HepG2 (cell line): ENCODE data around the gene CEP97. TPM values are rescaled to one million over a fixed set of nuclear protein-coding genes. Genes with fewer than 3 reads are reported as not detected.

Source experiments
- ATAC-seq: fragments of 200-7000 bp; cut with Tn5 transposase; 3 replicates; pipeline ENCODE4 v1.9.1; 2020; ENCODE audit warnings: mild to moderate bottlenecking, moderate library complexity
- BruUV-seq: library from RNA; stranded (reverse); fragments of 400-500 nt; replicated peaks from 2 replicates; lab custom pipeline; 2021; lab: Mats Ljungman, UMichigan
- CTCF ChIA-PET: fragments of 300-600 bp; formaldehyde crosslinking; extraction: SDS; loops from one replicate; lab custom pipeline; 2021; ENCODE audit warnings: low total read pairs, inconsistent platforms, low intra/inter-chr PET ratio; lab: Yijun Ruan, JAX
- POLR2A ChIA-PET: fragments of 350-600 bp; sonication (Branson Sonifier 250); formaldehyde crosslinking; loops from one replicate; lab custom pipeline; 2020; ENCODE audit warnings: antibody characterized with exemption, inconsistent platforms; lab: Yijun Ruan, JAX
- DNase-seq: peaks from one replicate; pipeline ENCODE4 v3.0.0-alpha.2; 2015; ENCODE audit warnings: low spot score
- FAIRE-seq: peaks from 3 replicates; lab custom pipeline; 2011; peaks lifted over from hg19 to GRCh38; lab: Jason Lieb, UNC
- H2AFZ ChIP-seq: one replicate; pipeline ENCODE4 v1.6.1; 2011; ENCODE audit warnings: low read length, inconsistent platforms
- H3K27ac ChIP-seq: fragments of 300-600 bp; 3 replicates; pipeline ENCODE4 v1.8.0; 2011; ENCODE audit warnings: mixed run types, mild to moderate bottlenecking, mixed read lengths, low read length, inconsistent platforms; ENCODE audit not compliant: insufficient read depth; ENCODE audit errors: extremely low read length
- H3K27me3 ChIP-seq, 2 experiments: fragments of 200-600 bp in 1 of 2; 2 replicates in 1 of 2; 3 replicates in 1 of 2; pipeline versions ENCODE4 v1.6.0 to v1.8.0; 2011; ENCODE audit warnings: low read length in 2 of 2, mild to moderate bottlenecking in 2 of 2, moderate library complexity in 2 of 2, inconsistent platforms in 1 of 2; ENCODE audit not compliant: insufficient read depth in 2 of 2, control insufficient read depth in 1 of 2
- H3K36me3 ChIP-seq, 2 experiments: fragments of 200-600 bp in 1 of 2; replicated peaks in 1 of 2; 2 replicates in 1 of 2; 3 replicates in 1 of 2; pipeline versions ENCODE4 v1.5.1 to v1.8.0; 2011; ENCODE audit warnings: low read length in 2 of 2, inconsistent platforms in 1 of 2; ENCODE audit not compliant: insufficient read depth in 2 of 2, control insufficient read depth in 1 of 2
- H3K4me1 ChIP-seq: 2 replicates; pipeline ENCODE4 v1.5.1; 2012; ENCODE audit warnings: low read length, inconsistent platforms; ENCODE audit not compliant: insufficient read depth
- H3K4me2 ChIP-seq: 2 replicates; pipeline ENCODE4 v1.6.0; 2011; ENCODE audit warnings: low read depth, low read length, inconsistent platforms
- H3K4me3 ChIP-seq, 3 experiments: fragments of 200-600 bp in 1 of 3; sonication (generic), shearing (Covaris generic) in 1 of 3; replicated peaks in 1 of 3; 2 replicates each; pipeline ENCODE4 v1.5.1; 2011 to 2016; ENCODE audit warnings: low read length in 3 of 3, inconsistent platforms in 2 of 3, low read depth in 2 of 3, mild to moderate bottlenecking in 2 of 3, control low read depth in 1 of 3, mixed read lengths in 1 of 3; ENCODE audit not compliant: insufficient read depth in 1 of 3
- H3K79me2 ChIP-seq: one replicate; pipeline ENCODE4 v1.6.1; 2011; ENCODE audit warnings: low read length, inconsistent platforms; ENCODE audit not compliant: insufficient read depth
- H3K9ac ChIP-seq: 2 replicates; pipeline ENCODE4 v1.6.0; 2011; ENCODE audit warnings: mild to moderate bottlenecking, low read depth, low read length, inconsistent platforms; ENCODE audit not compliant: insufficient read depth
- H3K9me3 ChIP-seq: 2 replicates; pipeline ENCODE4 v1.5.1; 2012; ENCODE audit warnings: mild to moderate bottlenecking, low read length
- H4K20me1 ChIP-seq: 2 replicates; pipeline ENCODE4 v1.6.0; 2011; ENCODE audit warnings: inconsistent platforms, mild to moderate bottlenecking, low read length, moderate library complexity; ENCODE audit not compliant: insufficient read depth
- BCL3 ChIP-seq: sonication (generic); formaldehyde crosslinking; IDR thresholded peaks from 2 replicates; pipeline ENCODE4 v1.5.1; 2020; ENCODE audit warnings: mild to moderate bottlenecking, missing genetic modification reagents, moderate library complexity
- CEBPZ ChIP-seq: IDR thresholded peaks from 2 replicates; pipeline ENCODE4 v1.6.1; 2012; ENCODE audit warnings: low read length, improper control_type of control experiment
- GZF1 ChIP-seq: sonication (generic); formaldehyde crosslinking; IDR thresholded peaks from 2 replicates; pipeline ENCODE4 v1.5.1; 2020; ENCODE audit warnings: mild to moderate bottlenecking, missing genetic modification reagents
- THYN1 ChIP-seq: sonication (generic); formaldehyde crosslinking; IDR thresholded peaks from 2 replicates; pipeline ENCODE4 v1.8.1; 2023; ENCODE audit warnings: low read depth, mild to moderate bottlenecking, moderate library complexity, missing genetic modification reagents, borderline replicate concordance
- ZFP1 ChIP-seq: IDR thresholded peaks from 2 replicates; pipeline ENCODE4 v1.6.1; 2016
- ZNF205 ChIP-seq: IDR thresholded peaks from 2 replicates; pipeline ENCODE4 v1.6.1; 2018; ENCODE audit warnings: missing biosample characterization, missing genetic modification reagents
- ZSCAN12 ChIP-seq: sonication (generic); formaldehyde crosslinking; IDR thresholded peaks from 2 replicates; pipeline ENCODE4 v1.9.0; 2021; ENCODE audit warnings: mild to moderate bottlenecking, missing genetic modification reagents
- WGBS: methylation state at CpG from one replicate; pipeline ENCODE4 v1.1.6; 2017; ENCODE audit warnings: low lambda C conversion rate; 5-methylcytosine and 5-hydroxymethylcytosine counted together
- in situ Hi-C: cut with HindIII; loops from 2 replicates; pipeline ENCODE4 v1.10.0; 2017; ENCODE audit warnings: low pct_unique_long_range_greater_than_20kb; ENCODE audit not compliant: extremely low pct_ligation_motif_present
- intact Hi-C: fragments of 100-400 bp; cut with micrococcal nuclease; formaldehyde crosslinking; loops from one replicate; pipeline ENCODE4 v1.10.0; 2022; ENCODE audit not compliant: unreplicated experiment
- polyA plus RNA-seq, 8 experiments: library from polyadenylated mRNA; depleted of rRNA in 3 of 8; stranded (reverse) in 7 of 8; unstranded in 1 of 8; fragments of >200 nt; fragmentation: Illumina TruSeq in 4 of 8; extraction: Trizol in 4 of 8; gene quantifications; 2 replicates each; pipeline versions ENCODE4 v1.2.1 to v1.2.3, GENCODE V29; 2011 to 2016; ENCODE audit warnings: low read depth in 4 of 8, missing spikeins in 1 of 8, mixed read lengths in 1 of 8; ENCODE audit not compliant: insufficient read depth in 1 of 8
- total RNA-seq, 5 experiments: library from RNA; depleted of rRNA; stranded (reverse); fragments of >200 nt; fragmentation: Illumina TruSeq; extraction: Trizol; gene quantifications; 2 replicates each; pipeline ENCODE4 v1.2.3, GENCODE V29; 2016; ENCODE audit warnings: low read depth in 1 of 5
- TF ChIP-seq, protein P1 (sequence below): sonication (generic); formaldehyde crosslinking; IDR thresholded peaks from 2 replicates; pipeline ENCODE4 v1.4.0; 2020; ENCODE audit warnings: missing genetic modification reagents
- TF ChIP-seq, protein P2 (sequence below): sonication (generic); formaldehyde crosslinking; IDR thresholded peaks from 2 replicates; pipeline ENCODE4 v1.4.0; 2020; ENCODE audit warnings: missing genetic modification reagents, borderline replicate concordance

Gene CEP97
- total and polyA plus RNA-seq, 2 of the 13 experiments (the other 11 are each of a cell fraction or from before 2014, with no cell fraction given), result 0.99 to 6.5 TPM

GRCh38 chr3:101735833-101736232, 11.4 kb downstream of the CEP97 start:
- Histone ChIP-seq H4K20me1 (no peaks in the 10 kb centered on the region), H3K36me3 (peaks cover 2 to 31% of the 10 kb centered on the region in 2 experiments; a peak in 4 of 5 replicates), H3K27me3 (no peaks in the 10 kb centered on the region), H3K4me3 (no peak overlapping the region), H3K9ac (no peak overlapping the region), H2AFZ (no peak overlapping the region), H3K79me2 (no peaks in the 10 kb centered on the region), H3K4me2 (no peak overlapping the region), H3K9me3 (no peaks in the 10 kb centered on the region), H3K4me1 (no peaks in the 10 kb centered on the region), H3K27ac (no peak overlapping the region)
- TF ChIP-seq BCL3 (CRISPR knock-in tag) (no peak), CEBPZ (no peak), ZNF205 (no peak), THYN1 (CRISPR knock-in tag) (no peak), ZFP1 (CRISPR knock-in tag) (no peak), ZSCAN12 (no peak), GZF1 (CRISPR knock-in tag) (no peak)
- TF ChIP-seq, protein P1, sequence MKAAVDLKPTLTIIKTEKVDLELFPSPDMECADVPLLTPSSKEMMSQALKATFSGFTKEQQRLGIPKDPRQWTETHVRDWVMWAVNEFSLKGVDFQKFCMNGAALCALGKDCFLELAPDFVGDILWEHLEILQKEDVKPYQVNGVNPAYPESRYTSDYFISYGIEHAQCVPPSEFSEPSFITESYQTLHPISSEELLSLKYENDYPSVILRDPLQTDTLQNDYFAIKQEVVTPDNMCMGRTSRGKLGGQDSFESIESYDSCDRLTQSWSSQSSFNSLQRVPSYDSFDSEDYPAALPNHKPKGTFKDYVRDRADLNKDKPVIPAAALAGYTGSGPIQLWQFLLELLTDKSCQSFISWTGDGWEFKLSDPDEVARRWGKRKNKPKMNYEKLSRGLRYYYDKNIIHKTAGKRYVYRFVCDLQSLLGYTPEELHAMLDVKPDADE, result no peak
- TF ChIP-seq, protein P2, sequence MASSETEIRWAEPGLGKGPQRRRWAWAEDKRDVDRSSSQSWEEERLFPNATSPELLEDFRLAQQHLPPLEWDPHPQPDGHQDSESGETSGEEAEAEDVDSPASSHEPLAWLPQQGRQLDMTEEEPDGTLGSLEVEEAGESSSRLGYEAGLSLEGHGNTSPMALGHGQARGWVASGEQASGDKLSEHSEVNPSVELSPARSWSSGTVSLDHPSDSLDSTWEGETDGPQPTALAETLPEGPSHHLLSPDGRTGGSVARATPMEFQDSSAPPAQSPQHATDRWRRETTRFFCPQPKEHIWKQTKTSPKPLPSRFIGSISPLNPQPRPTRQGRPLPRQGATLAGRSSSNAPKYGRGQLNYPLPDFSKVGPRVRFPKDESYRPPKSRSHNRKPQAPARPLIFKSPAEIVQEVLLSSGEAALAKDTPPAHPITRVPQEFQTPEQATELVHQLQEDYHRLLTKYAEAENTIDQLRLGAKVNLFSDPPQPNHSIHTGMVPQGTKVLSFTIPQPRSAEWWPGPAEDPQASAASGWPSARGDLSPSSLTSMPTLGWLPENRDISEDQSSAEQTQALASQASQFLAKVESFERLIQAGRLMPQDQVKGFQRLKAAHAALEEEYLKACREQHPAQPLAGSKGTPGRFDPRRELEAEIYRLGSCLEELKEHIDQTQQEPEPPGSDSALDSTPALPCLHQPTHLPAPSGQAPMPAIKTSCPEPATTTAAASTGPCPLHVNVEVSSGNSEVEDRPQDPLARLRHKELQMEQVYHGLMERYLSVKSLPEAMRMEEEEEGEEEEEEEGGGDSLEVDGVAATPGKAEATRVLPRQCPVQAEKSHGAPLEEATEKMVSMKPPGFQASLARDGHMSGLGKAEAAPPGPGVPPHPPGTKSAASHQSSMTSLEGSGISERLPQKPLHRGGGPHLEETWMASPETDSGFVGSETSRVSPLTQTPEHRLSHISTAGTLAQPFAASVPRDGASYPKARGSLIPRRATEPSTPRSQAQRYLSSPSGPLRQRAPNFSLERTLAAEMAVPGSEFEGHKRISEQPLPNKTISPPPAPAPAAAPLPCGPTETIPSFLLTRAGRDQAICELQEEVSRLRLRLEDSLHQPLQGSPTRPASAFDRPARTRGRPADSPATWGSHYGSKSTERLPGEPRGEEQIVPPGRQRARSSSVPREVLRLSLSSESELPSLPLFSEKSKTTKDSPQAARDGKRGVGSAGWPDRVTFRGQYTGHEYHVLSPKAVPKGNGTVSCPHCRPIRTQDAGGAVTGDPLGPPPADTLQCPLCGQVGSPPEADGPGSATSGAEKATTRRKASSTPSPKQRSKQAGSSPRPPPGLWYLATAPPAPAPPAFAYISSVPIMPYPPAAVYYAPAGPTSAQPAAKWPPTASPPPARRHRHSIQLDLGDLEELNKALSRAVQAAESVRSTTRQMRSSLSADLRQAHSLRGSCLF, result no peak
- 90% methylated on average over 2 of the region's 10 CpGs for WGBS
- FAIRE-seq, result no peak
- no peak for DNase-seq
- ChIA-PET POLR2A (no interaction called here), CTCF (interaction anchor here (0.6 kb wide), 1 partner anchor 140 kb away, joined by 3 read pairs; no protein-coding TSS in a partner anchor)
- no TSS peak for BruUV-seq
- intact Hi-C loops, result no loop called here
- ATAC-seq, result no peak
- in situ Hi-C loops, result no loop called here
